Colonic mucosa (tissue), 4 donors: ENCODE measurements around the gene TNFRSF6B. TPM values are rescaled to one million over a fixed set of nuclear protein-coding genes. Genes with fewer than 3 reads are reported as not detected.

Source experiments
- DNase-seq: peaks from one replicate; pipeline ENCODE4 v3.0.0-alpha.2; 2020
- H3K27ac ChIP-seq: fragments of 200-600 bp; one replicate; pipeline ENCODE4 v1.8.0; 2021
- H3K27me3 ChIP-seq: fragments of 200-600 bp; one replicate; pipeline ENCODE4 v1.8.0; 2021
- H3K36me3 ChIP-seq: fragments of 200-600 bp; one replicate; pipeline ENCODE4 v1.8.0; 2021
- H3K4me1 ChIP-seq: fragments of 200-600 bp; one replicate; pipeline ENCODE4 v1.8.0; 2021; ENCODE audit warnings: mild to moderate bottlenecking
- H3K4me3 ChIP-seq: fragments of 200-600 bp; one replicate; pipeline ENCODE4 v1.8.0; 2021
- H3K9ac ChIP-seq, 2 donors: one replicate each; pipeline ENCODE4 v1.7.0; 2013; ENCODE audit warnings: control low read depth in 2 of 2, low read depth in 2 of 2, low read length in 2 of 2
- H3K9me3 ChIP-seq: fragments of 200-600 bp; one replicate; pipeline ENCODE4 v1.8.0; 2021
- CTCF ChIP-seq: fragments of 200-600 bp; IDR thresholded peaks from one replicate; pipeline ENCODE4 v1.8.0; 2022; ENCODE audit warnings: antibody characterized with exemption, mild to moderate bottlenecking
- intact Hi-C: fragments of 100-400 bp; cut with DNase I; formaldehyde crosslinking; loops from one replicate; pipeline ENCODE4 v1.14.1; 2022
- total RNA-seq, 2 donors: library from RNA; stranded (reverse); fragmentation: NEBNext Ultra II Directional in 1 of 2; extraction: Animal tissue kit (Norgen Biotek cat#: 25700) in 1 of 2; gene quantifications; one replicate each; pipeline ENCODE4 v1.2.1, GENCODE V29; 2021
- donor health status: healthy.
- donor health status: DM: no; HTN: no; CAD: no.
- donor health status: DM: no; HTN: no; CAD: no.

Gene TNFRSF6B
- total RNA-seq, 2 donors from 2014 or later: 7.5 TPM; not detected in 1

GRCh38 chr20:63652192-63652980 lies 44.1 kb upstream of the TNFRSF6B start:
- intact Hi-C loops: no loop called here

GRCh38 chr20:63653041-63653973 lies 43.1 kb upstream of the TNFRSF6B start, which contains the start of gene STMN3:
Gene STMN3 (minus strand): TSS chr20:63653424. CDS start chr20:63653345, 79 bp downstream.
- intact Hi-C loops: no loop called here
- no peaks in the 10 kb centered on the region for H3K4me1 ChIP-seq
- no peaks in the 10 kb centered on the region for H3K36me3 ChIP-seq
- peaks cover 19% of the 10 kb centered on the region for H3K27me3 ChIP-seq
- H3K9ac ChIP-seq: peak within 1 kb of the TSS in 1 of 2 donors; percentile 72
- H3K9me3 ChIP-seq: no peaks in the 10 kb centered on the region
- peak; percentile 80 for DNase-seq
- no peak for TF ChIP-seq CTCF
- H3K4me3 ChIP-seq: peak within 1 kb of the TSS; percentile 50
- H3K27ac ChIP-seq: peak within 1 kb of the TSS; percentile 57

More at GRCh38 chr20:63652192-63652980, 44.1 kb upstream of the TNFRSF6B start:
- no peak for DNase-seq
- Histone ChIP-seq H3K36me3 (no peaks in the 10 kb centered on the region), H3K4me3 (peak overlapping the region; percentile 50), H3K27ac (no peak overlapping the region), H3K4me1 (no peaks in the 10 kb centered on the region), H3K9ac (peak overlapping the region in 1 of 2 donors; percentile 72), H3K9me3 (no peaks in the 10 kb centered on the region), H3K27me3 (peaks cover 19% of the 10 kb centered on the region)
- TF ChIP-seq CTCF: no peak

- intact Hi-C loops: no loop called here
- no peaks in the 10 kb centered on the region for H3K36me3 ChIP-seq
Observed at GRCh38 chr20:63653974-63654668, 42.3 kb upstream of the TNFRSF6B start.

GRCh38 chr20:63655249-63655648 lies 41.2 kb upstream of the TNFRSF6B start:
- no peaks in the 10 kb centered on the region for H3K9me3 ChIP-seq
- H3K27ac ChIP-seq: no peak overlapping the region

More at GRCh38 chr20:63653974-63654668, 42.3 kb upstream of the TNFRSF6B start:
- Histone ChIP-seq H3K4me3 (no peak overlapping the region), H3K9me3 (no peaks in the 10 kb centered on the region), H3K27me3 (peaks cover 19% of the 10 kb centered on the region), H3K9ac (no peak overlapping the region), H3K27ac (peak overlapping the region; percentile 57), H3K4me1 (peaks cover 2% of the 10 kb centered on the region)
- DNase-seq: no peak
- no peak for TF ChIP-seq CTCF

More at GRCh38 chr20:63655249-63655648, 41.2 kb upstream of the TNFRSF6B start:
- intact Hi-C loops: no loop called here
- Histone ChIP-seq H3K36me3 (no peaks in the 10 kb centered on the region), H3K27me3 (peaks cover 19% of the 10 kb centered on the region), H3K4me1 (peaks cover 9% of the 10 kb centered on the region), H3K4me3 (no peak overlapping the region), H3K9ac (no peak overlapping the region)
- no peak for DNase-seq
- TF ChIP-seq CTCF: no peak
